ENCODE results near the gene B4GAT1. TPM values are rescaled to one million over a fixed set of nuclear protein-coding genes. Genes with fewer than 3 reads are reported as not detected.
"Not testable (repeated sequence)": the region's sequence is repeated elsewhere in the genome, so short reads cannot be mapped to it uniquely, and the experiment has no call there.

B4GAT1 gene
- total and polyA plus RNA-seq, 2 experiments from 2014 or later, result 129 to 194 TPM

DNA sequence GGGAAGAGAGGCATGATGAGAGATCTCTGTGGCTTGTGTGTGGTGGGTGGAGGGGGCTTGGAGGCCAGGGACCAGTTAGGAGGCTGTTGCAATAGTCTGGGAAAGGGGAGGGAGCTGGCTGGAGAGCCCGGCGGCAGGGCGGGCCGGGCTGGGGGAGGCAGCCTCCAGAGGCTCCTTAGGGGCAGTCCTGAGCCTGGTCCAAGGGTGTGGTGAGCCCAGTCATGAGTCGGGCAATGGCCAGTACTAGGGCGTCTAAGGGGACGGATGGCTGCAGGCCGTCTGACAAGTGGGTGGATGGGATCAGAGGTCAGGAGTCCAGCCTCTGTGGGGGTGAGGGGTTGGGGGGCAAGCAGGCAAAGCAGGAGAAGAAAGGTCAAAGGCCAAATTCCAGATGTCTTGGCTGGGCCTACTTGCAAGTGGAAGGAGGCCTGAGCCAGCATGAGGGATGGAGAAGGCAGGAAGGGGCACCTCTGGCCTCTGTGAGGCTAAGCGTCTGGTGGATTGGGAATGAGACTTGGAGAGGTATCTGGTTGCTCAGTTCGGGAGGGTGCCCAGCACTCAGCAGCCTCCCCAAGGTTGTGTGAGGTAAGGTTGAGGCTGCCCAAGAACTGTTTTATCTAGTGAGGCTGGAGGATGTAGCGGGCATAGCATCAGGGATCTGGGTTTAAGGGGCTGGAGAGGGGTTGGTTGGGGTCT lies 24.5 kb downstream of the B4GAT1 start:
- no peaks in the 10 kb centered on the region for H3K27me3 ChIP-seq
- TF ChIP-seq, protein P1, sequence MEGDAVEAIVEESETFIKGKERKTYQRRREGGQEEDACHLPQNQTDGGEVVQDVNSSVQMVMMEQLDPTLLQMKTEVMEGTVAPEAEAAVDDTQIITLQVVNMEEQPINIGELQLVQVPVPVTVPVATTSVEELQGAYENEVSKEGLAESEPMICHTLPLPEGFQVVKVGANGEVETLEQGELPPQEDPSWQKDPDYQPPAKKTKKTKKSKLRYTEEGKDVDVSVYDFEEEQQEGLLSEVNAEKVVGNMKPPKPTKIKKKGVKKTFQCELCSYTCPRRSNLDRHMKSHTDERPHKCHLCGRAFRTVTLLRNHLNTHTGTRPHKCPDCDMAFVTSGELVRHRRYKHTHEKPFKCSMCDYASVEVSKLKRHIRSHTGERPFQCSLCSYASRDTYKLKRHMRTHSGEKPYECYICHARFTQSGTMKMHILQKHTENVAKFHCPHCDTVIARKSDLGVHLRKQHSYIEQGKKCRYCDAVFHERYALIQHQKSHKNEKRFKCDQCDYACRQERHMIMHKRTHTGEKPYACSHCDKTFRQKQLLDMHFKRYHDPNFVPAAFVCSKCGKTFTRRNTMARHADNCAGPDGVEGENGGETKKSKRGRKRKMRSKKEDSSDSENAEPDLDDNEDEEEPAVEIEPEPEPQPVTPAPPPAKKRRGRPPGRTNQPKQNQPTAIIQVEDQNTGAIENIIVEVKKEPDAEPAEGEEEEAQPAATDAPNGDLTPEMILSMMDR (IDR thresholded peaks at IDR 0.05; ENCODE audit: low read depth, low read length), result no peak
- peak in 1 of 2 donors; percentile 83 for DNase-seq (ENCODE audit: low read depth in 1 of 2, low spot score in 1 of 2)
- no peak overlapping the region for H3K27ac ChIP-seq
- H3K9me3 ChIP-seq (ENCODE audit: low read depth), result no peaks in the 10 kb centered on the region
- no peak overlapping the region for H3K4me3 ChIP-seq
- no peaks in the 10 kb centered on the region for H3K36me3 ChIP-seq
- peaks cover 13% of the 10 kb centered on the region for H3K4me1 ChIP-seq (ENCODE audit: low read depth)

DNA sequence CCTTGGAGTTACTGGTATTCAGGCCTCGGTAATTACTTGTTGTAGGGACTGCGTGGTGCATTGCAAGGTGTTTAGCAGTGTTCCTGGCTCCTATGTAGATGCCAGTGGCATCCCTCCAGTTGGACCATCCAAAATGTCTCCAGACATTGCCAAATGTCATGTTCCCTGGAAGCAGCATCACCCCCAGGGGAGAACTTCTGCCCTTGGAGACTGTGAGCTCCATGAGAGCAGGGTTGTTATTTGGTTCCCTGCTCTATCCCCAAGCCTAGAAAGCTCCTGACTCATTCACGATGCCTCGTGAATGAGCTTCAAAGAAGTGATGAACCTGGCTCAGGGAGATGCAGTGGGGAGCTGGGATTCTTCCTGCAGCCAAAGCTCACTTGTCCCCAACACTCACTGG lies 25.8 kb downstream of the B4GAT1 start:
- TF ChIP-seq, protein P1 (IDR thresholded peaks at IDR 0.05; ENCODE audit: low read depth, low read length), result no peak
- H3K36me3 ChIP-seq, result no peaks in the 10 kb centered on the region
- DNase-seq (ENCODE audit: low read depth in 1 of 2, low spot score in 1 of 2), result no peak
- no peaks in the 10 kb centered on the region for H3K9me3 ChIP-seq (ENCODE audit: low read depth)
- H3K4me3 ChIP-seq, result no peak overlapping the region
- H3K27ac ChIP-seq, result no peak overlapping the region
- peaks cover 20% of the 10 kb centered on the region for H3K4me1 ChIP-seq (ENCODE audit: low read depth)
- H3K27me3 ChIP-seq, result no peaks in the 10 kb centered on the region

DNA sequence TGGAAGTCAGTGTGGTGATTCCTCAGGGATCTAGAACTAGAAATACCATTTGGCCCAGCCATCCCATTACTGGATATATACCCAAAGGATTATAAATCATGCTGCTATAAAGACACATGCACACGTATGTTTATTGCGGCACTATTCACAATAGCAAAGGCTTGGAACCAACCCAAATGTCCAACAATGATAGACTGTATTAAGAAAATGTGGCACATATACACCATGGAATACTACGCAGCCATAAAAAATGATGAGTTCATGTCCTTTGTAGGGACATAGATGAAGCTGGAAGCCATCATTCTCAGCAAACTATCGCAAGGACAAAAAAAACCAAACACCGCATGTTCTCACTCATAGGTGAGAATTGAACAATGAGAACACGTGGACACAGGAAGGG lies 26.7 kb downstream of the B4GAT1 start:
- H3K4me3 ChIP-seq; H3K27me3 ChIP-seq; DNase-seq (ENCODE audit: low read depth in 1 of 2, low spot score in 1 of 2); H3K9me3 ChIP-seq (ENCODE audit: low read depth); H3K36me3 ChIP-seq; H3K27ac ChIP-seq: not testable (repeated sequence)
- H3K4me1 ChIP-seq (ENCODE audit: low read depth), result peaks cover 16% of the 10 kb centered on the region

DNA sequence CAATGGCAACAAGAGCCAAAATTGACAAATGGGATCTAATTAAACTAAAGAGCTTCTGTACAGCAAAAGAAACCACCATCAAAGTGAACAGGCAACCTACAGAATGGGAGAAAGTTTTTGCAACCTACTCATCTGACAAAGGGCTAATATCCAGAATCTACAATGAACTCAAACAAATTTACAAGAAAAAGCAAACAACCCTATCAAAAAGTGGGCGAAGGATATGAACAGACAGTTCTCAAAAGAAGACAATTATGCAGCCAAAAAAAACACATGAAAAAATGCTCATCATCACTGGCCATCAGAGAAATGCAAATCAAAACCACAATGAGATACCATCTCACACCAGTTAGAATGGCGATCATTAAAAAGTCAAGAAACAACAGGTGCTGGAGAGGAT lies 27.1 kb downstream of the B4GAT1 start:
- H3K27me3 ChIP-seq; H3K27ac ChIP-seq; H3K9me3 ChIP-seq (ENCODE audit: low read depth); DNase-seq (ENCODE audit: low read depth in 1 of 2, low spot score in 1 of 2); H3K36me3 ChIP-seq; H3K4me3 ChIP-seq: not testable (repeated sequence)
- peaks cover 16% of the 10 kb centered on the region for H3K4me1 ChIP-seq (ENCODE audit: low read depth)

DNA sequence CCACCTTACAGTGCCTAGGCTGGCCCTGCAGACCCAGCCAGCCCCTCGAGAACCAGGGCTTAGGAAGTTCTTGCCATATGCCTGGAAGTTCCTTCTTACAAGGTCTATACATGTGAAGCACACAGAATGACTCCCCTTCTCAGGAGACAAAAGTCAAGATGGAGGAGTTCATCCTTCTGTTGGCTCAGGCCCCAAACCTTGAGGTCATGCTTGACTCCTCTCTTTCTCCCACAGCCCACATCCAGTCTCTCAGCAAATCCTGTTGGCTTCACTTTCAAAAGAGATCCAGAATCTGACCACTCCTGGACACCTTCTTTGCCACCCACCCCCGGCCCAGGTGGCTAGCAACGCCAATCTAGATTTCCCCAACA lies 28.8 kb downstream of the B4GAT1 start:
- DNase-seq (ENCODE audit: low read depth in 1 of 2, low spot score in 1 of 2), result no peak
- no peaks in the 10 kb centered on the region for H3K9me3 ChIP-seq (ENCODE audit: low read depth)
- no peak overlapping the region for H3K27ac ChIP-seq
- peaks cover 24% of the 10 kb centered on the region for H3K4me1 ChIP-seq (ENCODE audit: low read depth)
- H3K27me3 ChIP-seq, result no peaks in the 10 kb centered on the region
- H3K4me3 ChIP-seq, result no peak overlapping the region
- no peaks in the 10 kb centered on the region for H3K36me3 ChIP-seq
- TF ChIP-seq, protein P1 (IDR thresholded peaks at IDR 0.05; ENCODE audit: low read depth, low read length), result no peak

DNA sequence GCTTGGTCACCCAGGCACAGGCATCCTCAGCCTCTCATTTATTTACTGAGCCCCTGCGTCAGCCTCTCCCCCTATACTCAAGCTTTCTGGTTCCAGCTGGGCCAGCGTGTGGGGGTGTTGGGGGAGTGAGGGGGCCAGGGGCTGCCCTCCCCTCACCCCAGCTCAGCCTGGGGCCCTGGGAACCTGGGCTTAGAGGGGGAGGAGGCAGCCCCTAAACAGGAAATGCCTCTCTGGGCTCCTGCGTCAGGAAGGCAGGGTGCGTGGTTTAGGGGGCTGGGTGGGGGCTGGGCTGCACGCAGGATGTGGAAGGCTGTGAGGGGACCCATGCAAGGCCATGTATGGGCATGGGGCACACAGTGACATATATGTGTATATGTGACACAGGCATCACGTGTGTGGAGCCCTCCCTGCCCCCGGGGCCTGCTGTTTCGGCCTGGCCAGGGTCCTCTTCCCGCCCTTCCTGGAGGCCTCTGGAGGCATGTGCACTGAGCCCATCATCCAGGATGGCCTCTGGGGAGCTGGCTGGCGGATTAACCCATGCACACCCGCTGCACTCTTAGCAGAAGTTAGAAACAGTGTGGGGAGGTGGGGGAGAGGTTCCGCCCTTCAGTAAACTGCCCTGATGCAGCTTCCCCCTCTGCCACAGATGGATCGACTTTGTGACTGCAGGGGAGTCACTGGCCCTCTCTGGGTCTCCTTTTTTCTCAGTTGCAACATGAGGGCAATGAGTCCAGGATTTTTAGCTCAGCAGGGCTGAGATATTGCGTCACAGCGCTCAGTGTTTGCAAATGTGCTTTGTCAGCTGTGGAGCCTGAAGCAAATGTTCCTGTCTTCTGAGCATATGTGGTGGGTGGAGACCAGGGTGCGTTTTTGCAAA lies 29.5 kb downstream of the B4GAT1 start:
- DNase-seq (ENCODE audit: low read depth in 1 of 2, low spot score in 1 of 2), result peak in 1 of 2 donors; percentile 97
- H3K36me3 ChIP-seq, result no peaks in the 10 kb centered on the region
- TF ChIP-seq, protein P1 (IDR thresholded peaks at IDR 0.05; ENCODE audit: low read depth, low read length), result no peak
- peak overlapping the region; percentile 77 for H3K27ac ChIP-seq
- H3K27me3 ChIP-seq, result no peaks in the 10 kb centered on the region
- H3K4me3 ChIP-seq, result no peak overlapping the region
- peaks cover 24% of the 10 kb centered on the region for H3K4me1 ChIP-seq (ENCODE audit: low read depth)
- no peaks in the 10 kb centered on the region for H3K9me3 ChIP-seq (ENCODE audit: low read depth)
